T-helper 2 cell (primary cell): ENCODE results near the gene AJM1.

Experiments
- DNase-seq, 5 experiments: peaks; one replicate each; pipeline versions ENCODE4 v3.0.0 to v3.0.0-alpha.2; 2012 to 2022

AJM1 gene

DNA sequence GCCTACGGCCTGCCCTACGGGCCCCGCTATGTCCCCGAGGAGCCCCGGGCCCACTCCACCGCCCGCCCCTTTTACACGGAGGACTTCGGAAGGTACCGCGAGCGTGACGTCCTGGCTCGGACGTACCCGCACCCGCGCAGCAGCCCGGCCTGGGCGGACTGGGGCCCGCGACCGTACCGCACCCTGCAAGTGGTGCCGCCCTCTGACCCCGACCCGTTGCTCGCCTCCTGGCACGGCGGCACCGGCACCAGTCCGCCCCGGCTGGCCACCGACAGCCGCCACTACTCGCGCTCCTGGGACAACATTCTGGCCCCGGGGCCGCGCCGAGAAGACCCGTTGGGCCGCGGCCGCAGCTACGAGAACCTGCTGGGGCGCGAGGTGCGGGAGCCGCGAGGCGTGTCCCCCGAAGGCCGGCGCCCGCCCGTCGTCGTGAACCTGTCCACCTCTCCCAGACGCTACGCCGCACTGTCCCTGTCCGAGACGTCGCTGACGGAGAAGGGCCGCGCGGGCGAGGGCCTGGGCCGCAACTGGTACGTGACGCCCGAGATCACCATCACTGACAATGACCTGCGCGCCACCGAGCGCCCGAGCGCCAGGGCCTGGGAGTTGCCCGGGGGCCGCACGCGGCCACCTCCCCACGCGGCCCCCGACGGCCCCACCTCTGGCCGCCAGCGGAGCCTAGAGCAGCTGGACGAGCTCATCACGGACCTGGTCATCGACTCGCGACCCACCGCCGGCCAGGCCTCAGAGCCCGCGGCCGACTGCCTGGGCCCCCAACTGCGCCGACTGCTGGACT lies 3.4 kb downstream of the AJM1 start:
- DNase-seq = no peak

DNA sequence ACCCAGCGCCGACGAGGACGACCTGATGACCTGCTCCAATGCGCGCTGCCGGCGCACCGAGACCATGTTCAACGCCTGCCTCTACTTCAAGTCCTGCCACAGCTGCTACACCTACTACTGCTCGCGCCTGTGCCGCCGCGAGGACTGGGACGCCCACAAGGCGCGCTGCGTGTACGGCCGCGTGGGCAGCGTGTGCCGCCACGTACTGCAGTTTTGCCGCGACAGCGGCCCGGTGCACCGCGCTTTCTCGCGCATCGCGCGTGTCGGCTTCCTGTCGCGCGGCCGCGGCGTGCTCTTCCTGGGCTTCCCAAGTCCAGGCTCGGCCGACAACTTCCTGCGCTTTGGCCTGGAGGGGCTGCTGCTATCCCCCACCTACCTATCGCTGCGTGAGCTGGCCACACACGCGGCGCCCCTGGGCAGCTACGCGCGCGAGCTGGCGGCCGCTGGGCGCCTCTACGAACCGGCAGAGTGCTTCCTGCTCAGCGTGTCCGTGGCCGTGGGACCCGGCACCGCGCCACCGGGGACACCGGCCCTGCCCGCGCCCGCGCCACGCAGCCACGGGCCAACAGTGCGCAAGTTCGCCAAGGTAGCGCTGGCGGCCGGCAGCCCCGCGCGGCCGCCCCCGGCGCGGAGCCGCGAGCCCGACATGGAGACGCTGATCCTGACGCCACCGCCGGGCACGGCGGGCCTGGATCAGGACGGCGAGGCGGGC lies 4.3 kb downstream of the AJM1 start:
- peak in 1 of 5 experiments; percentile 42 for DNase-seq

DNA sequence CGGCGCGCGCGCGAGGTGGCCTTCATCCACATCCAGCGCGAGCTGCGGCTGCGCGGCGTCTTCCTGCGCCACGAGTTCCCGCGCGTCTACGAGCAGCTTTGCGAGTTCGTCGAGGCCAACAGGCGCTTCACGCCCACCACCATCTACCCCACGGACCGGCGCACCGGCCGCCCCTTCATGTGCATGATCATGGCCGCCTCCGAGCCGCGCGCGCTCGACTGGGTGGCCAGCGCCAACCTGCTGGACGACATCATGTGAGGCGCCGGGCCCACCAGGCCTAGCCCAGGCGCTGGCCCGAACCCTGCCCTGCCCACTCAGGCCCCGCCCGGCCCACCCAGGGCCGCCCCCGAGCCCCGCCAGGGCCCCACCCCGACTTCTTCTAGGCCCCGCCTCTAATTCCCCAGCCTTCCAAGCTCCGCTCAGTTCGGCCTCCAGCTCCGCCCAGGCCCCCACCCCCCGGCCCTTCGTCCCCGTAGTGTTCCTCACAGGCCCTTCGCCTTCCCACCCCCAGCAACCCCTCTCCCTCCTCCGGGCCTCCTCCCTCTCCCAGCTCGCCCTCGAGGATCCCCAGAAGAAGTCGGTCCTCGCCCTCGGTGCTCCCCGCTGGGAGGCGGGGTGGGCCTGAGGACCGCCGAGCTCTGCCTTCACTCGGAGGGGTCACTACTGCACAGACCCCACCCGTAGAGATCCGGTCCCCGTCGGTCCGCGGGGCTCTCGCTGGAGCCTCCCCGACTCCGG lies 5.0 kb downstream of the AJM1 start:
- DNase-seq = peak in 1 of 5 experiments; percentile 45

DNA sequence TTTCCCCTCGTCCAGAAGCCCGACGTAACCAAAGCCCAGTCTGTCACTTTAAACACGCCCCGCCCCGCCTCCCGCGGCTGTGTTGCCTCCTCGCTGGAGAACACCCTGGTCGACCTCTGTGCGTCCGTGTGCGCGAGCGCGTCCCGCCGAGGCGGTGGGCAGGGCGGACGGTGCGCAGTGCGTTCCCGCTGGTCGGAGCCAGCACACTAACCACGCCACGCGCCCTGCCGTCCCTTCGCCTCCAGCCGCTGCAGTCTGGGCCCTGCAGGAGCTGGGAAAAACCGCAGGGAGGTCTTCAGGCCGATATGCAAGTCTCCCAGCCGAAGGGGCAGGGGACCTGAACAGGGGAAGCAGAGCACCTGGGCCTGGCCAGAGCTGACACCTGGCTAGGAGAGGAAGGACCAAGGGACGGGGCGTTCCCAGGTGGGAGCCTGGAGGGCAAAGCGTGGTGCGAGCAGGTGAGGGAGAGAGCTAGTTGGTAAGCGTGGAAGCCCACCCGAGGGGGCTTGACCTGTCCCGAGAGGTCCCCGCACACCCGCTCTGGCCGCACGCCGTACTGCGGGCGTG lies 5.6 kb downstream of the AJM1 start:
- peak; percentile 37 to 89 (median 59) for DNase-seq

DNA sequence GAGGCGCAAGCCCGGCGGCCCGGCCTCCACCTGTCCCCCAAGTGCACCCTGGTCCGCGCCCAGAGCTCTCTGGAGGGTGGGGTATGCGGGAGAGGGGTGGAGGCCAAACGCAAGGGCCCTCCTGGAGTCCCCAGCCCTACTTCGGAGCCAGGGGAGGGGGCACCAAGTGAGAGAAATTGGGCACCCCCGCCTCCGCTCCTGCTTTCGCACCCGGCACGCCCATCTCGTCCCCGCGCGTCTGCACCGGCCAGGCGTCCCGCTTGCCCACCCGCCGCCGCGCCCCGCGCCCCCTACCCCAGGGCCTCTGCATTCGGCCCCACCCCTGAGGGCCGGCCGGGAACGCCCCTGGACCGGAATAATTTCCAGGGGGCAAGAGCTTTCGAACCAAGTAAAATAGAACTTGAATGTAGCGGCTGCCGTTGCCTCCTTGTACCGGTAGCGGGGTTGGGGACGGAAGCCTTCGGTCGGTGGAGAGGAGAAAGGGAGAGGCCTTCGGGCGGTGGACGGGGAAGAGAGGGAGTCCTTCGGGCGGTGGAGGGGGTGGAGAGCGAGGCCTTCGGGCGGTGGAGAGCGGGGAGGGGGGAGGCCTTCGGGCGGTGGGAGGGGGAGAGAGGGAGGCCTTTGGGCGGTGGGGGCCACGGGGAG lies 6.2 kb downstream of the AJM1 start:
- DNase-seq = peak in 1 of 5 experiments; percentile 61

DNA sequence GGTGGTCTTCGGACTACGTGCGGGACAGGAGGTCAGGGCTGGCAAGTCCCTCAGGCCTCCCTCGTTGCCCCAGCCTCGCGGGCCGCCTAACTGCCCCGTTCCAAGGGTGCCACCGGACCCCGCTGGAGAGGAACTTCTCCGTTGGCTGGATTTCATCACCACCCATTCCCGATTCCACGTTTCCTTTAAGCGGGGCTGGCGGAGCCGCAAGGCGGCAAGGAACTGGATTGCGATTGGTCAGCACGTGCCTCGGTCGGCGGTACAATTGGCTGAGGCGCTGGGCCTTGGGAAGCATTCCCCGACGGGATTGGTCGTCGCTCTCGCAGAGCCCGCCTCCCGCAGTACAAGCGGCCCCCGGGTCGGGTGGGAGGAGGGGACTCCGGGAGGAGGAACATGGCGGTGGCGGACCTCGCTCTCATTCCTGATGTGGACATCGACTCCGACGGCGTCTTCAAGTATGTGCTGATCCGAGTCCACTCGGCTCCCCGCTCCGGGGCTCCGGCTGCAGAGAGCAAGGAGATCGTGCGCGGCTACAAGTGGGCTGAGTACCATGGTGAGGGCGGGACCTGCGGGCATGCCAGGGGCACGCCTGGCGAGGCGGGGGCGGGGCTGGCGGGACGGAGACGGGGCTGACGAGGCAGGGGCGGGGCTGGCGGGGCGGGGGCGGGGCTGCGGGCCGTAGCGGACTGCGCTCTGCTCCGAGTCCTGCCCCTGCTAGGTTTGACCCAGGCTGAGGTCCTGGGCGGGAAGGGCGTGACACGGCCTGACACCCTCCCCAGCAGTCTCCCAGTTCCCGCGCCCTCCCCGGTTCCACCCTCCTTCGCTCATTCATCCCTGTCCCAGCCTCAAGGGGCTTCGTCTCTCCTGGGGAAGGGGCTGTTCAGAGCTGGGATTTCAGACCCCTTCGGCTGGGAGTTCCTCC lies 7.0 kb downstream of the AJM1 start, which contains the start of gene PHPT1:
Gene PHPT1 (plus strand): TSS at position 372 of the 922 bp plus-strand sequence. CDS start 22 bp downstream, at position 394.
- DNase-seq = peak; percentile 93 to 99 (median 94)

DNA sequence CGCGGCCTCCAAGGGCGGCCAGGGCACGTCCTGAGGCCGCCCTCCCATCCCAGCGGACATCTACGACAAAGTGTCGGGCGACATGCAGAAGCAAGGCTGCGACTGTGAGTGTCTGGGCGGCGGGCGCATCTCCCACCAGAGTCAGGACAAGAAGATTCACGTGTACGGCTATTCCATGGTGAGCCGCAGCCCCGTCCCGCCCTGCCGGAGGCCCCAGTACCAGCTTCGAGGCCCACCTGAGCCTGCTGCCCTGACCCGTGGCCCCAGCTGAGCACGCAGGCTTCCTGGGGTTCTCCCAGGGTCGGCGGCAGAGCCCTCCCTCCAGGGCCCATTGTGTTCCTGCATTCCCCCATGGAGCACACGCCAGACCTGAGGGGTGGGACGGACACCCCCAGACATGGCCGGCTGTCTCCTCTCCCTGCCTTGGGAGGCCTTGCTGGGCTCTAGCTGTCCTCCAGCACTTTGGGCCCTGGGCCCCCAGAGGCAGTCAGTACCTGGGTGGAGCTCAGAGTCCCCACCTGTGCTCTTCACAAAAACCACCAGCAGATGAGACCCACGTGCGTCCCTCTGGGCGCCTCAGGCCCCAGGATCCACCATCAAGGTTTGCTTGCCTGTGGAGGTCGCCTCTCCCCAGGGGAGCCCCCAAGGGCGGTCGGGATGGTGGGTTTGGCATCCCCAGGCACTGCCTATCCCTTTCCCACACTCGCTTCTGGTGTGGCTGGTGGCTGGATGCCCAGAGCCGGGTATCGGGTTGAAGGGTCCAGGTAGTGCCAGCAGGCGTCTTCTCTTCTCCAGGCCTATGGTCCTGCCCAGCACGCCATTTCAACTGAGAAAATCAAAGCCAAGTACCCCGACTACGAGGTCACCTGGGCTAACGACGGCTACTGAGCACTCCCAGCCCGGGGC lies 7.9 kb downstream of the AJM1 start:
- DNase-seq = no peak

DNA sequence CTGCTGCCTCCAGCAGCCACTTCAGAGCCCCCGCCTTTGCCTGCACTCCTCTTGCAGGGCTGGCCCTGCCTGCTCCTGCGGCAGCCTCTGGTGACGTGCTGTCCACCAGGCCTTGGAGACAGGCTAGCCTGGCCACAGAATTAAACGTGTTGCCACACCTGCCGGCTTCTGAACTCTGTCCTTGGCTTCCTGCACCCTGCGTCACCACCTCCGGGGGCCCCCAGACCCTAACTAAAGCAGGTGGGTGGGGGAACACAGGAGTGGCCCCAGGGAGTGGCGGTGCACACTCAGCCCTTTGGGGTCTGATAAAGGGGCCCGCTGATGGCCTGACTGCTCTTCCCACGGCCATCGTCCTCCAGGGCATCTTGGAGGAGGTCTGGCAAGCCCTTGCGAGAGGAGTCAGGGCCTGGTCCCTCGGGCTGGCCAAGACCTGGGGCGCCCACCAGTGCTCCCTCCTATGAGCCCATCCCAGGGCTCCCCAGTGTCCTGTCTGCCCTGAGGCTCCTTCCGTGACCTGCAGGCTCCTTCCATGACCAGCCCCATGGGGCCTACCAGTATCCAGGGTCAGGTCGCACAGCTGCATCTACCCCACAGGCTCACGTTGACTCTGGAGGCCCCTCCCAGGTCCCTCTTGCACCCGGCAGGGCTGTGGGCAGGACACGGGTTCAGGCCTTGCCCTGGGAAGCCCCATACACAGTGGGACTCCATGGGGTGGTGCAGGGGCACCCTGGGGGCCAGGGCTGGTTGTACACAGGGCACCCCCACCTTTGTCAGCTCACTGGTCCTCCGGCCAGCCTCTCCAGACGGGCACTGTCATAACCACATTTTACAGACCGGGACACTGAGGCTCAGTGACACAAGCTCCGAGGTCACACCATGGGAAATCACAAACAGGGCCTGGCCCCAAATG lies 8.8 kb downstream of the AJM1 start:
- no peak for DNase-seq

DNA sequence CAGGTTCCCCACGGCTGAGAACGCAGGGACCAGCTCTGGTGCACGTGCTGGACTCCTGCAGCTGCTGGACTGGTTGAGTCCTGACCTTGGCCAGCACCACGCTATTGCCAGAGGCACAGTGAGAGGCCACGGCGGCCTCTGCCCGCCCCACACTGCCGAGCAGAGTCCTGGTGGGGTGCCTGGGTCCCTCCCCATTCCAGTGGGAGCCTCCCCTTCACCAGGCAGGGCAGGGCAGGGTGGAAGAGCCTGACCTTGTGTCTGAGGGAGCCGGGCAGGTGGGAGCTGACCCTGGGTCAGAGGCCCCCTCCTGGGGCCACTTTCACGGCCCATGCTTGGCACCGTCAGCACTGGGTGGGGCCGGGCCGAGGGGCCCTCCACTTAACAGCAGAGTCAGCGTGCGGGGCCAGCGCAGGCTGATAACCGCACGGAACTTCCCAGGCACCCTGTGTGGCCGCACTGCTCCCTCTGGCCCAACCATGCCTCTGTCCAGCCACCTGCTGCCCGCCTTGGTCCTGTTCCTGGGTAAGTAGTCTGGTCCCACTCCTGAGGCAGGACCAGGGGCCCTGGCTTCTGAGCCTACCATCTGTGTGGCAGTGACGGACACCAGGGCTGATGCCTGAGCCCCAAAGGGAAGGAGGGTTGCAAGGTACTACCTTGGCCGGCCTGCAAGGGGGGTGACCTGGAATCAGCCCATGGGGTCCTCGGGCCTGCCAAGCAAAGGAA lies 9.8 kb downstream of the AJM1 start, which contains the start of gene MAMDC4:
Gene MAMDC4 (plus strand): TSS at position 406 of the 723 bp plus-strand sequence. CDS start 71 bp downstream, at position 477.
- no peak for DNase-seq

DNA sequence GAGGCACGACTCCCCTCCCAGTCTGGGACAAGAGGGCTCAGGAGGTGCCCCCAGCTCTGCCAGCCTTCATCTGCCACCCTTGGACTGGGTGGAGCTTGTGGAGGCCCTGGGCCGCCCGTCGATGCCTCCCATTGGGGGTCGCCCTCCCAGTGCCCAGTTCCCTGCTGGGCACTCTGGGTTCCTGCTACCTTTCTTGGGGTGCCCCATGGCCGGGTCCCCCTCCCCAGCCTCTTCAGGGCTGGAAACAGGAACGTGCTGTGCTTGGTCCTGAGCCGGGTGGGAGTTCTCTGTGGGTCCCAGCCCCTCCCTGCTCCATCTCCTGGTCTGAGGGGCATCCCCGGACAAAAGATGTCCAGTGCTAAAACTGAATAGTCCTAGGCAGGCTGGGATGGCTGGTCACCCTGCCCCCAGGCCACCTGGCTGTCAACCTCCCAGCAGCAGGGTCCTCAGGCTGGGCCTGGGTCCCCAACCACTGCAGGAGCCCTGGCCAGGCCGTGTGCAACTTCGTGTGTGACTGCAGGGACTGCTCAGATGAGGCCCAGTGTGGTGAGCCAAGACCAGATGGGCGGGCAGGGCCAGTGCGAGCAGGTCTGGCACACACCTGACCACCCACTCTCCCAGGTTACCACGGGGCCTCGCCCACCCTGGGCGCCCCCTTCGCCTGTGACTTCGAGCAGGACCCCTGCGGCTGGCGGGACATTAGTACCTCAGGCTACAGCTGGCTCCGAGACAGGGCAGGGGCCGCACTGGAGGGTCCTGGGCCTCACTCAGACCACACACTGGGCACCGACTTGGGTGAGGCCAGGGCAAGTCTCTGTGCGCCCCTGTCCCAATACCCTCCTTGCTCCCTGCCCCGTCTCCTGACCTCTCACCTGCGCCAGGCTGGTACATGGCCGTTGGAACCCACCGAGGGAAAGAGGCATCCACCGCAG lies 10.7 kb downstream of the AJM1 start:
- DNase-seq = no peak

DNA sequence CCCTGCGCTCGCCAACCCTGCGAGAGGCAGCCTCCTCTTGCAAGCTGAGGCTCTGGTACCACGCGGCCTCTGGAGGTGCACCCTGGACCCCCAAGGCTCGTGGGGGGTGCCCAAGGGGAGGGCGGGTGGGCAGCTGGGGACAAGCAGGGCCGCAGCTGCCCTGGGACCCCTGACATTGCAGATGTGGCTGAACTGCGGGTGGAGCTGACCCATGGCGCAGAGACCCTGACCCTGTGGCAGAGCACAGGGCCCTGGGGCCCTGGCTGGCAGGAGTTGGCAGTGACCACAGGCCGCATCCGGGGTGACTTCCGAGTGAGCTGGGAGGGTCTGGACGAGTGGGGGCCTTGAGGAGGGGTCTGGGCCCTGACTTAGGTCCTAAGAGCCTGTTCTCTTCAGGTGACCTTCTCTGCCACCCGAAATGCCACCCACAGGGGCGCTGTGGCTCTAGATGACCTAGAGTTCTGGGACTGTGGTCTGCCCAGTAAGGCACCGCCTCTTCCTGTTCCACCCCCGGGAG lies 11.4 kb downstream of the AJM1 start:
- DNase-seq = no peak

DNA sequence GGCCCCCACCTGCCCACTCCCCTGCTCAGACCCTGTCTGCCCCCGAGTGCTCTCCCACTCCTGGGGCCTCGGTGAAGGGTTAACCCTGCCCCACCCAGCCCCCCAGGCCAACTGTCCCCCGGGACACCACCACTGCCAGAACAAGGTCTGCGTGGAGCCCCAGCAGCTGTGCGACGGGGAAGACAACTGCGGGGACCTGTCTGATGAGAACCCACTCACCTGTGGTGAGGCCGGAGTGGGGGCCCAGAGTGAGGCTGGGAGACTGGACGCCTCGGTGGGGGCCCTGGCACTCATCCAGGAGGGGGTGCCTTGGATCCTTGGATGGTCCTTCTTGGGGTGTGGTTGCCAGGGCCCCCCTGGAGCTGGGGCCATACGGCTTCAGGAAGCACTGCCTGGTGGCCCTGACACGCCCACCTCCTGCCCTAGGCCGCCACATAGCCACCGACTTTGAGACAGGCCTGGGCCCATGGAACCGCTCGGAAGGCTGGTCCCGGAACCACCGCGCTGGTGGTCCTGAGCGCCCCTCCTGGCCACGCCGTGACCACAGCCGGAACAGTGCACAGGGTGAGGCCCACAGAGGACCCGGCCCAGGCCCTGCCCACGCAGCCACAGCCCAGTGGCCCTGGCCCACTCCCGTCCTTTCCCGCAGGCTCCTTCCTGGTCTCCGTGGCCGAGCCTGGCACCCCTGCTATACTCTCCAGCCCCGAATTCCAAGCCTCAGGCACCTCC lies 12.0 kb downstream of the AJM1 start:
- peak in 1 of 5 experiments; percentile 4 for DNase-seq

DNA sequence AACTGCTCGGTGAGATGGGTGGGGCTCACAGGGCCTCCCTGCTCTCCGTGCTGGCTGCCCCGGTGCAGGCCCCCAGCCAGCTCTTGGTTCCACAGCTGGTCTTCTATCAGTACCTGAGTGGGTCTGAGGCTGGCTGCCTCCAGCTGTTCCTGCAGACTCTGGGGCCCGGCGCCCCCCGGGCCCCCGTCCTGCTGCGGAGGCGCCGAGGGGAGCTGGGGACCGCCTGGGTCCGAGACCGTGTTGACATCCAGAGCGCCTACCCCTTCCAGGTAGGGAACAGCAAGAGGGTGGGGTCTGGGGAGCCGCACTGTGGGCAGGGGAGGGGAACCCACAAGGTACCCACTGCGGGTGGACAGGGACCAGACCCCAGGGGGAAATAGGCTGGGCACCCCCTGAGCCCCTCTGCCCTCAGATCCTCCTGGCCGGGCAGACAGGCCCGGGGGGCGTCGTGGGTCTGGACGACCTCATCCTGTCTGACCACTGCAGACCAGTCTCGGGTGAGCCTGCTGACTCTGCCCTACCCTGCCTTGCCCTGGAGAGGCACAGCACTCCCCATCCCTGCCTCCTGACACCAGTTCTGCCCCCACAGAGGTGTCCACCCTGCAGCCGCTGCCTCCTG lies 12.7 kb downstream of the AJM1 start:
- no peak for DNase-seq

DNA sequence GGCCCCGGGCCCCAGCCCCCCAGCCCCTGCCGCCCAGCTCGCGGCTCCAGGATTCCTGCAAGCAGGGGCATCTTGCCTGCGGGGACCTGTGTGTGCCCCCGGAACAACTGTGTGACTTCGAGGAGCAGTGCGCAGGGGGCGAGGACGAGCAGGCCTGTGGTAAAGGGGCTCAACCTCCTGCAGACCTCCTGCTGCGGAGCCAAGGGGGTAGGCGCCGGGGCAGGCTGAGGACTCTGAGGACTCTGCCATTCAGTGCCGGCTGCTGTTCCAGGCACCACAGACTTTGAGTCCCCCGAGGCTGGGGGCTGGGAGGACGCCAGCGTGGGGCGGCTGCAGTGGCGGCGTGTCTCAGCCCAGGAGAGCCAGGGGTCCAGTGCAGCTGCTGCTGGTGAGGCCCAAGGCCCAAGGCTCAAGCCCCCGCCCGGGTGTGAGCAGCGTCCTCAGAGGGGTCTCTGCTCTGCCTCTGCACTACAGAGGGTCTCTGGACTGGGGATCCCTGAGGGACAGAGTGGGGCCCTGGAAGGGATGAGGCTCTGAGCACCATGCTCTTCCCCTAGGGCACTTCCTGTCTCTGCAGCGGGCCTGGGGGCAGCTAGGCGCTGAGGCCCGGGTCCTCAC lies 13.3 kb downstream of the AJM1 start:
- DNase-seq = peak in 2 of 5 experiments; percentile 3 to 7

DNA sequence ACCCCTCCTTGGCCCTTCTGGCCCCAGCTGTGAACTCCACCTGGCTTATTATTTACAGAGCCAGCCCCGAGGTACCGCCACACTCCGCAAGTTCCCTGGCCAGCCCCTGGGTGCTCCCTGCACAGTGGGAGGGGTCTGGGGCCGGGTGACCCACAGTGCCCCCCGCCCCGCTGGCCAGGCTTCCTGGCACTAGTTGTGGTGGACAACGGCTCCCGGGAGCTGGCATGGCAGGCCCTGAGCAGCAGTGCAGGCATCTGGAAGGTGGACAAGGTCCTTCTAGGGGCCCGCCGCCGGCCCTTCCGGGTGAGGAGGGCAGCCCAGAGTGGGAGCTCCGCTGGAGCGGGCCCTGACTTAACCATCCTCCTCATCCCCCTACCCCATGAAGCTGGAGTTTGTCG lies 13.8 kb downstream of the AJM1 start:
- peak in 1 of 5 experiments; percentile 2 for DNase-seq
